GM23248 (cell line): ENCODE results near the gene FOXK1.

Source experiments
- EZH2 ChIP-seq: fragments of 200-600 bp; sonication (generic); IDR thresholded peaks from 2 replicates; pipeline ENCODE4 v1.6.1; 2018; ENCODE audit warnings: antibody characterized with exemption, mild to moderate bottlenecking; ENCODE audit not compliant: insufficient read depth, poor library complexity, severe bottlenecking
- EZH2phosphoT487 ChIP-seq: fragments of 200-600 bp; sonication (generic); IDR thresholded peaks from 2 replicates; pipeline ENCODE4 v1.6.1; 2018; ENCODE audit warnings: antibody characterized with exemption, moderate library complexity, mild to moderate bottlenecking, low read depth; ENCODE audit not compliant: insufficient read depth

DNA sequence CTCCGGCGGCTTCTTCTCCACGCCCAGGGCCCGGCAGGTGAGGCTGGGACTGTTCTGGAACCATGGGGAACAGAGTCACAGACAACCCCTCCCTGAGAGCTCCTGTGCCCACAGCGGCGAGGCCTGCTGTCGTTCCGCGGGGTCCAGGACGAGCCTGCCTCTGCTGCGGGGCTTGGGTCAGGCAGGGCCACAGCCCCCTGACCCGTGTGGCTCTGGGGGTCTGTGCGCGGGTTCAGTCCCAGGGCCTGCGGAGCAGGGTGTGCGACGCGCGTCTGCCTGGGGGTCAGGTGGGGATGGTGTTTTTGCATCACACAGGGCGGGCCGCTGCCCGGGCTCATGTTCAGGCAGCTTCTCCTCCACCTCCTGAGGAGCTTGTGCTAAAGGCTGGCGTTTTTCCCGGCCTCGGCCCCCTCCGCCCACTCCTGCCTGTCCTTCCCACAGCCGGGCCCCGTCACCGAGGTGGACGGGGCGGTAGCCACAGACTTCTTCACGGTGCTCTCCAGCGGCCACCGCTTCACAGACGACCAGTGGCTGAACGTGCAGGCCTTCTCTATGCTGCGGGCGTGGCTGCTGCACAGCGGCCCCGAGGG, 101.8 kb downstream of the FOXK1 start:
- TF ChIP-seq EZH2 (no peak), EZH2phosphoT487 (no peak)
